Measurements from ENCODE around the gene SLC38A8. TPM values are rescaled to one million over a fixed set of nuclear protein-coding genes. Genes with fewer than 3 reads are reported as not detected.

Gene SLC38A8
- total RNA-seq: not detected in 2 replicates

- no peak within 1 kb of the TSS for H3K4me3 ChIP-seq (ENCODE audit: low read depth, low read length)
- DNase-seq (ENCODE audit: low read depth): no peak
- TF ChIP-seq, protein P1, sequence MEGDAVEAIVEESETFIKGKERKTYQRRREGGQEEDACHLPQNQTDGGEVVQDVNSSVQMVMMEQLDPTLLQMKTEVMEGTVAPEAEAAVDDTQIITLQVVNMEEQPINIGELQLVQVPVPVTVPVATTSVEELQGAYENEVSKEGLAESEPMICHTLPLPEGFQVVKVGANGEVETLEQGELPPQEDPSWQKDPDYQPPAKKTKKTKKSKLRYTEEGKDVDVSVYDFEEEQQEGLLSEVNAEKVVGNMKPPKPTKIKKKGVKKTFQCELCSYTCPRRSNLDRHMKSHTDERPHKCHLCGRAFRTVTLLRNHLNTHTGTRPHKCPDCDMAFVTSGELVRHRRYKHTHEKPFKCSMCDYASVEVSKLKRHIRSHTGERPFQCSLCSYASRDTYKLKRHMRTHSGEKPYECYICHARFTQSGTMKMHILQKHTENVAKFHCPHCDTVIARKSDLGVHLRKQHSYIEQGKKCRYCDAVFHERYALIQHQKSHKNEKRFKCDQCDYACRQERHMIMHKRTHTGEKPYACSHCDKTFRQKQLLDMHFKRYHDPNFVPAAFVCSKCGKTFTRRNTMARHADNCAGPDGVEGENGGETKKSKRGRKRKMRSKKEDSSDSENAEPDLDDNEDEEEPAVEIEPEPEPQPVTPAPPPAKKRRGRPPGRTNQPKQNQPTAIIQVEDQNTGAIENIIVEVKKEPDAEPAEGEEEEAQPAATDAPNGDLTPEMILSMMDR (conservative IDR thresholded peaks at IDR 0.05; ENCODE audit: low read depth, low read length): no peak
Observed at GRCh38 chr16:84042308-84042878, at the start of gene SLC38A8. Gene SLC38A8 (minus strand): TSS chr16:84042795. CDS start chr16:84042157, 638 bp downstream.

DNA sequence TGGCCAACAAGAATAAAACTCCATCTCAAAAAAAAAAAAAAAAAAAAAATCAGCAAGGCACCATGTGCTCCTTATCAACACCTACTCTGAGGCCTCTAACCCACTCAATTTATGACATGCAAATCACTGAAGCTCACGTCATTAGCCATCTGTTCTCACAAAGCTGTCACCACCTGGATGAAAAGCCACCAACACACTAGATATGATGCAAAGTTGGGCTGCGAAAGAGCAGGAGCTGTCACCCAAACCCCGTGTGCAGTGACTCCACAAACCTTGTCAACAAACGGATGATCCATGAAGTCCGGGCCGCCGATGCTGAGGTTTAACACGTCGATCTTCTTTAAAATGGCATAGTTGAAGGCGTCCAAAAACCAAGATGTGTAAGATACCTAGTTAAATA, 48.9 kb upstream of the SLC38A8 start:
- no peak for DNase-seq (ENCODE audit: low read depth)
- TF ChIP-seq, protein P1 (conservative IDR thresholded peaks at IDR 0.05; ENCODE audit: low read depth, low read length): no peak
- no peak overlapping the region for H3K4me3 ChIP-seq (ENCODE audit: low read depth, low read length)

GRCh38 chr16:84090211-84090610, 47.6 kb upstream of the SLC38A8 start:
- no peak for DNase-seq (ENCODE audit: low read depth)
- H3K4me3 ChIP-seq (ENCODE audit: low read depth, low read length): no peak overlapping the region
- TF ChIP-seq, protein P1 (conservative IDR thresholded peaks at IDR 0.05; ENCODE audit: low read depth, low read length): no peak

GRCh38 chr16:84088695-84089395, 46.2 kb upstream of the SLC38A8 start:
- no peak for DNase-seq (ENCODE audit: low read depth)
- TF ChIP-seq, protein P1 (conservative IDR thresholded peaks at IDR 0.05; ENCODE audit: low read depth, low read length): peak; percentile 21
- H3K4me3 ChIP-seq (ENCODE audit: low read depth, low read length): no peak overlapping the region

GRCh38 chr16:84087466-84088151, 45.0 kb upstream of the SLC38A8 start:
- no peak for DNase-seq (ENCODE audit: low read depth)
- TF ChIP-seq, protein P1 (conservative IDR thresholded peaks at IDR 0.05; ENCODE audit: low read depth, low read length): no peak
- no peak overlapping the region for H3K4me3 ChIP-seq (ENCODE audit: low read depth, low read length)

- no peak overlapping the region for H3K4me3 ChIP-seq (ENCODE audit: low read depth, low read length)
- DNase-seq (ENCODE audit: low read depth): no peak
- TF ChIP-seq, protein P1 (conservative IDR thresholded peaks at IDR 0.05; ENCODE audit: low read depth, low read length): no peak
Observed at GRCh38 chr16:84087001-84087400, 44.4 kb upstream of the SLC38A8 start.

Measured in epithelial cell of proximal tubule (primary cell).